HEK293 (cell line): ENCODE measurements around the gene FAM89B.

Experiments
- BCL11A ChIP-seq: fragments of 450-650 bp; formaldehyde crosslinking; IDR thresholded peaks from 2 replicates; pipeline ENCODE4 v1.5.1; 2016; ENCODE audit warnings: low read depth, missing biosample characterization, missing genetic modification characterization
- CTCF ChIP-seq: fragments of 450-650 bp; formaldehyde crosslinking; IDR thresholded peaks from 2 replicates; pipeline ENCODE4 v1.5.1; 2016; ENCODE audit warnings: missing biosample characterization, missing genetic modification characterization
- MEIS1 ChIP-seq: sonication (generic); formaldehyde crosslinking; IDR thresholded peaks from 2 replicates; pipeline ENCODE4 v1.8.1; 2022; ENCODE audit warnings: missing genetic modification reagents, mild to moderate bottlenecking, borderline replicate concordance
- MZF1 ChIP-seq: fragments of 450-650 bp; formaldehyde crosslinking; IDR thresholded peaks from 2 replicates; pipeline ENCODE4 v1.5.1; 2017; ENCODE audit warnings: missing biosample characterization, missing genetic modification characterization, borderline replicate concordance
- PATZ1 ChIP-seq: fragments of 450-650 bp; formaldehyde crosslinking; IDR thresholded peaks from 2 replicates; pipeline ENCODE4 v1.5.1; 2016; ENCODE audit warnings: missing biosample characterization, missing genetic modification characterization
- SP2 ChIP-seq: fragments of 450-650 bp; formaldehyde crosslinking; IDR thresholded peaks from 2 replicates; pipeline ENCODE4 v1.5.1; 2016; ENCODE audit warnings: missing biosample characterization, missing genetic modification characterization
- YY1 ChIP-seq: fragments of 450-650 bp; formaldehyde crosslinking; IDR thresholded peaks from 2 replicates; pipeline ENCODE4 v1.5.1; 2018; ENCODE audit warnings: missing biosample characterization, missing genetic modification characterization
- ZBTB44 ChIP-seq: fragments of 450-650 bp; IDR thresholded peaks from 2 replicates; pipeline ENCODE4 v1.5.1; 2018; ENCODE audit warnings: missing biosample characterization, mild to moderate bottlenecking, missing genetic modification characterization
- ZNF18 ChIP-seq: fragments of 450-650 bp; formaldehyde crosslinking; IDR thresholded peaks from 2 replicates; pipeline ENCODE4 v1.5.1; 2016; ENCODE audit warnings: missing biosample characterization, missing genetic modification characterization
- ZNF354C ChIP-seq: fragments of 450-650 bp; formaldehyde crosslinking; IDR thresholded peaks from 2 replicates; pipeline ENCODE4 v1.5.1; 2016; ENCODE audit warnings: missing biosample characterization, missing genetic modification characterization, low read depth, borderline replicate concordance
- ZNF626 ChIP-seq: fragments of 450-650 bp; sonication (Bioruptor Pico); formaldehyde crosslinking; IDR thresholded peaks from 2 replicates; pipeline ENCODE4 v1.5.1; 2018; ENCODE audit warnings: missing biosample characterization, missing genetic modification characterization, inconsistent platforms
- ZNF660 ChIP-seq: fragments of 450-650 bp; IDR thresholded peaks from 2 replicates; pipeline ENCODE4 v1.5.1; 2018; ENCODE audit warnings: missing biosample characterization, mild to moderate bottlenecking, missing genetic modification characterization

- no peak; the same call in 1 of the 2 replicates for TF ChIP-seq ZNF626 (tag by site-specific recombination)
- no peak for TF ChIP-seq MEIS1 (CRISPR knock-in tag)
- TF ChIP-seq ZNF354C (tag by site-specific recombination), result no peak
- peak; percentile 38; the same call in 1 of the 2 replicates for TF ChIP-seq SP2 (tag by site-specific recombination)
- TF ChIP-seq BCL11A (tag by site-specific recombination), result no peak
- no peak for TF ChIP-seq ZBTB44
- TF ChIP-seq ZNF660 (tag by site-specific recombination), result no peak
- no peak for TF ChIP-seq CTCF (tag by site-specific recombination)
- no peak for TF ChIP-seq ZNF18
- TF ChIP-seq PATZ1 (tag by site-specific recombination), result 0 out of 2 replicates have a peak, but pooled peaks have one; percentile 22
- no peak for TF ChIP-seq YY1 (tag by site-specific recombination)
- no peak for TF ChIP-seq MZF1 (tag by site-specific recombination)
Observed at GRCh38 chr11:65572356-65573051, at the start of gene FAM89B.
